ENCODE measurements around the gene ARL5A. TPM values are rescaled to one million over a fixed set of nuclear protein-coding genes. Genes with fewer than 3 reads are reported as not detected.

The ARL5A gene
- total and polyA plus RNA-seq, 2 donors (not counting 3 experiments of a cell fraction or from before 2014, with no cell fraction given), result 25.8 to 73.2 TPM

DNA sequence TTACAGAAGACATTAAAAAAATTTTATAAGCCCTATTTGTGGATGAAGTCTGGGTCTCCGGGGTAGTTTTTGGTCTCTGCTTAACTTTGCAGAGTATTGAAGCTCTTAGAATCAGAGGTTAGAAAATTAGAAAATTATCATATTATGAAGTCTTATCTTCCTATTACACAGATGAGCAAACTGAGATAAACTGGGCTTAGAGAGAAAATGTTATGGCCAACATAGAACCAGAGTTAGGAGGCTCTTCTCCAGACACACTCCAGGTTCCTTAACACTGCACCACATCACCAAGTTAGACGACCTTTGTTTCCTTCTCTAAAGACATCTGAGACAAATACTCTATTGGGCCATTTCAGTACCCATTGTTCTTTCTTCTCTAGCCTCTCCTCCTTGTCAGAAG, 57.2 kb downstream of the ARL5A start:
- H4K20me1 ChIP-seq (replicated peaks; ENCODE audit: control insufficient read depth, extremely low read depth, insufficient read depth, low read length), result no peaks in the 10 kb centered on the region

More for the DNA sequence above, 57.2 kb downstream of the ARL5A start:
- POLR2A ChIA-PET, result no interaction called here
- H3K4me3 ChIP-seq (replicated peaks in 1 of 3; ENCODE audit: insufficient read depth in 1 of 3, low read depth in 1 of 3, low read length in 3 of 3), result no peak overlapping the region
- no peak overlapping the region for H2AFZ ChIP-seq (ENCODE audit: low read depth, low read length)
- H3K9me3 ChIP-seq (replicated peaks; ENCODE audit: control insufficient read depth, insufficient read depth, low read length), result no peaks in the 10 kb centered on the region
- FAIRE-seq (no peak), DNase-seq (ENCODE audit: low read depth, low spot score) (no peak)
- H3K4me1 ChIP-seq (ENCODE audit: control insufficient read depth, extremely low read depth, insufficient read depth, low read length), result peaks cover 25% of the 10 kb centered on the region
- H3K9me1 ChIP-seq (replicated peaks; ENCODE audit: control insufficient read depth, extremely low read depth, insufficient read depth, low read length), result no peaks in the 10 kb centered on the region
- H3K27me3 ChIP-seq (ENCODE audit: control insufficient read depth in 2 of 2, insufficient read depth in 2 of 2, low read length in 2 of 2), result no peaks in the 10 kb centered on the region
- no peak for TF ChIP-seq EZH2 (IDR thresholded peaks at IDR 0.05; ENCODE audit: borderline replicate concordance, low read depth, low read length, severe bottlenecking)
- no peak for TF ChIP-seq MYC (IDR thresholded peaks at IDR 0.05; ENCODE audit: low read depth, low read length)
- TF ChIP-seq CTCF (IDR thresholded peaks at IDR 0.05; ENCODE audit: extremely low read depth in 1 of 2, insufficient read depth in 1 of 2, low read depth in 1 of 2, low read length in 2 of 2), result no peak
- no peak for TF ChIP-seq JUN (IDR thresholded peaks at IDR 0.05; ENCODE audit: borderline replicate concordance, insufficient read depth, insufficient read length, low read depth)
- no peak for TF ChIP-seq POLR2AphosphoS5 (IDR thresholded peaks at IDR 0.05; ENCODE audit: insufficient read depth, low read depth, low read length)
- no peak for TF ChIP-seq POLR2A (IDR thresholded peaks at IDR 0.05; ENCODE audit: low read depth, low read length)
- no peak for TF ChIP-seq GATA2 (IDR thresholded peaks at IDR 0.05; ENCODE audit: insufficient read depth, insufficient read length, low read depth, low read length)
- no peak for TF ChIP-seq MAX (IDR thresholded peaks at IDR 0.05; ENCODE audit: insufficient read depth, insufficient read length)
- TF ChIP-seq FOS (IDR thresholded peaks at IDR 0.05; ENCODE audit: borderline replicate concordance, insufficient read depth, low read length), result no peak
- CTCF ChIA-PET, result interaction anchor here (0.6 to 1.1 kb wide), 2 partner anchors 57 to 149 kb away, joined by 3 read pairs; partner anchors contain the start of gene ARL5A
- dilution Hi-C loops (cut with MboI; ENCODE audit: extremely low pct_ligation_motif_present, low sequenced_read_pairs), result no loop called here
- no peak overlapping the region for H3K27ac ChIP-seq (ENCODE audit: insufficient read depth, low read depth, low read length)
- no TSS peak for BruUV-seq (replicated peaks)
- H3K4me2 ChIP-seq (ENCODE audit: insufficient read depth, low read length), result no peak overlapping the region
- peaks cover 0 to 3% of the 10 kb centered on the region in 2 experiments for H3K36me3 ChIP-seq (ENCODE audit: control insufficient read depth in 2 of 2, extremely low read depth in 1 of 2, insufficient read depth in 2 of 2, low read length in 2 of 2)
- H3K9ac ChIP-seq (replicated peaks; ENCODE audit: extremely low read depth, insufficient read depth, low read length), result no peak overlapping the region
- intact Hi-C loops (cut with micrococcal nuclease), result loop anchor here (5.0 kb wide), 1 partner anchor 269 kb away; no protein-coding TSS in a partner anchor
- H3K79me2 ChIP-seq (ENCODE audit: control insufficient read depth, insufficient read depth, low read length), result no peaks in the 10 kb centered on the region
